GM18499 (cell line): ENCODE data around the gene PTN.
"Not testable (repeated sequence)": the region's sequence is repeated elsewhere in the genome, so short reads cannot be mapped to it uniquely, and the experiment has no call there.

ENCODE experiments used
- ATAC-seq: cut with Tn5 transposase; IDR thresholded peaks from one replicate; pipeline ENCODE4 v1.9.1; 2021; ENCODE audit warnings: moderate number of reproducible peaks; ENCODE audit not compliant: insufficient read depth, unreplicated experiment

PTN gene

DNA sequence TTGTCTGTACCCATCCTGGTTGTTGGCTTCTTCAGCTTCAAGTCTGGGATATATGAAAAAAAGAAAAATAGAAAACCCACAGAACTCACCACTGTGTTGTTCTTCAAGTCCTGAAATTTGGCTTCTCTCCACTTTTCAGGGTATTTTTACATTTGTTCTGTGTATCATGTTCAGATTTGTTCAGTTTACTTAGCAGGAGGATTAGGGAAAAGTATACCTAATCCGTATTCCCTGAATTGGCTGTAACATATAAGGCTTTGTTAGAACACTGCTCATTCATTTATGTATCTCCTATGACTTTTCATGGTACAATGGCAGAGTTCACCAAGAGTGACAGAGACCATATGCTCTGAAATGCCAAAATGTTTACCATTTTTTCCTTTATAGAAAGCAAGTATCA is 146.9 kb downstream of the PTN start:
- no peak for ATAC-seq

DNA sequence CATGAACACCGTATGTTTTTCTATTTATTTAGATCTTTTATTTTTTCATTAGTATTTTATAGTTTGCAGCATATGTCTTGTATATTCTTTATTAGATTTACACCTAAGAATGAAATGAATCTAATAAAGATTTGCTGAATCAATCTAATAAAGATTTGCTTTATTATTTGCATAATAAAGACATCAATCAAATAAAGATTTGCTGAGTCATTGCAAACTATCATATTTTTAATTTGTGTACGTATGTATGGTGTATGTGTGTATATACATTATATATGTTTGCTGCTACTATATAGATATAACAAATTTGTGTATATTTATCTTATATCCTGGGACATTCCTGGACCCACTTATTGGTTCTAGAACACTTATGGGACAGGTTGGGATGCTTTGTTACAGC is 147.5 kb downstream of the PTN start:
- ATAC-seq = no peak

DNA sequence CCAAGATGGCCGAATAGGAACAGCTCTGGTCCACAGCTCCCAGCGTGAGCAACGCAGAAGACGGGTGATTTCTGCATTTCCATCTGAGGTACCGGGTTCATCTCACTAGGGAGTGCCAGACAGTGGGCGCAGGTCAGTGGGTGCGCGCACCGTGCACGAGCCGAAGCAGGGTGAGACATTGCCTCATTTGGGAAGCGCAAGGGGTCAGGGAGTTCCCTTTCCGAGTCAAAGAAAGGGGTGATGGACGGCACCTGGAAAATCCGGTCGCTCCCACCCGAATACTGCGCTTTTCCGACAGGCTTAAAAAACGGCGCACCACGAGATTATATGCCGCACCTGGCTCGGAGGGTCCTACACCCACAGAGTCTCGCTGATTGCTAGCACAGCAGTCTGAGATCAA is 161.9 kb downstream of the PTN start:
- not testable (repeated sequence) for ATAC-seq
